HCT116 (cell line): ENCODE data around the gene BMF. TPM values are rescaled to one million over a fixed set of nuclear protein-coding genes. Genes with fewer than 3 reads are reported as not detected.

Experiments
- ATAC-seq: fragments of 200-7000 bp; cut with Tn5 transposase; 2 replicates; pipeline ENCODE4 v1.9.1; 2020; ENCODE audit warnings: mild to moderate bottlenecking, moderate library complexity
- BruUV-seq: library from RNA; stranded (reverse); fragments of 400-500 nt; replicated peaks from 2 replicates; lab custom pipeline; 2021; lab: Mats Ljungman, UMichigan
- CTCF ChIA-PET: fragments of 300-600 bp; sonication (Branson Sonifier 250); formaldehyde crosslinking; loops from one replicate; lab custom pipeline; 2021; ENCODE audit warnings: antibody characterized with exemption; lab: Charles Lee
- POLR2A ChIA-PET: fragments of 300-600, 350-600 bp; sonication (Branson Sonifier 250); formaldehyde crosslinking; loops from one replicate; lab custom pipeline; 2021; ENCODE audit warnings: antibody characterized with exemption; lab: Charles Lee
- RAD21 ChIA-PET, 2 experiments: fragments of 300-600 bp; sonication (Branson Sonifier 250); formaldehyde crosslinking; loops; one replicate each; lab custom pipeline; 2023; ENCODE audit warnings: low total read pairs in 2 of 2; ENCODE audit not compliant: uncharacterized antibody in 2 of 2, unreplicated experiment in 2 of 2, low non-redundant PET in 1 of 2; lab: Charles Lee
- DNase-seq: peaks from one replicate; pipeline ENCODE4 v3.0.0-alpha.2; 2010; ENCODE audit warnings: low read depth, low spot score
- H2AFZ ChIP-seq: fragments of 200-600 bp; shearing (Covaris generic), sonication (generic); 2 replicates; pipeline ENCODE4 v1.6.1; 2017; ENCODE audit warnings: low read depth, mixed run types, mixed read lengths, antibody characterized with exemption, low read length; ENCODE audit not compliant: poor library complexity, severe bottlenecking
- H3K27ac ChIP-seq: 2 replicates; pipeline ENCODE4 v1.5.1; 2012; ENCODE audit warnings: low read depth, low read length
- H3K27me3 ChIP-seq: fragments of 200-600 bp; sonication (generic); 2 replicates; pipeline ENCODE4 v1.6.1; 2016; ENCODE audit warnings: mixed run types, low read length, mixed read lengths; ENCODE audit not compliant: insufficient read depth
- H3K36me3 ChIP-seq, 2 experiments: fragments of 200-500 bp in 1 of 2; fragments of 200-600 bp in 1 of 2; sonication (Bioruptor generic) in 1 of 2; sonication (generic) in 1 of 2; 2 replicates each; pipeline versions ENCODE4 v1.5.1 to v1.6.1; 2014 to 2016; ENCODE audit warnings: low read length in 2 of 2, inconsistent platforms in 1 of 2, mixed read lengths in 1 of 2, mixed run types in 1 of 2; ENCODE audit not compliant: insufficient read depth in 2 of 2, control insufficient read depth in 1 of 2
- H3K4me1 ChIP-seq, 2 experiments: fragments of 200-600 bp in 1 of 2; sonication (generic) in 1 of 2; 2 replicates each; pipeline versions ENCODE4 v1.5.1 to v1.6.1; 2012 to 2017; ENCODE audit warnings: low read length in 2 of 2, inconsistent platforms in 1 of 2, mild to moderate bottlenecking in 1 of 2, mixed read lengths in 1 of 2, mixed run types in 1 of 2, moderate library complexity in 1 of 2; ENCODE audit not compliant: insufficient read depth in 2 of 2, control insufficient read depth in 1 of 2
- H3K4me2 ChIP-seq: fragments of 200-600 bp; sonication (generic); 2 replicates; pipeline ENCODE4 v1.6.1; 2017; ENCODE audit warnings: mixed run types, low read length, mixed read lengths
- H3K4me3 ChIP-seq, 2 experiments: fragments of 200-600 bp in 1 of 2; sonication (generic) in 1 of 2; replicated peaks in 1 of 2; 2 replicates each; pipeline ENCODE4 v1.5.1; 2011 to 2016; ENCODE audit warnings: low read length in 2 of 2, control low read depth in 1 of 2, low read depth in 1 of 2, mild to moderate bottlenecking in 1 of 2, mixed read lengths in 1 of 2, mixed run types in 1 of 2
- H3K79me2 ChIP-seq: fragments of 200-600 bp; sonication (generic); 2 replicates; pipeline ENCODE4 v1.6.1; 2017; ENCODE audit warnings: mild to moderate bottlenecking, mixed run types, low read length, moderate library complexity, mixed read lengths; ENCODE audit not compliant: insufficient read depth
- H3K9ac ChIP-seq: fragments of 200-600 bp; sonication (generic); 2 replicates; pipeline ENCODE4 v1.6.1; 2016; ENCODE audit warnings: low read length, mixed read lengths
- H3K9me2 ChIP-seq: fragments of 200-600 bp; sonication (generic), shearing (Covaris generic); 2 replicates; pipeline ENCODE4 v1.6.1; 2017; ENCODE audit warnings: mixed run types, mild to moderate bottlenecking, moderate library complexity; ENCODE audit not compliant: insufficient read depth
- H3K9me3 ChIP-seq, 2 experiments: fragments of 200-500 bp in 1 of 2; fragments of 200-600 bp in 1 of 2; sonication (Bioruptor generic) in 1 of 2; sonication (generic) in 1 of 2; 2 replicates each; pipeline ENCODE4 v1.6.1; 2014 to 2017; ENCODE audit warnings: low read length in 2 of 2, mixed read lengths in 2 of 2, inconsistent platforms in 1 of 2, low read depth in 1 of 2, mild to moderate bottlenecking in 1 of 2, mixed run types in 1 of 2, moderate library complexity in 1 of 2; ENCODE audit not compliant: control insufficient read depth in 1 of 2, insufficient read depth in 1 of 2
- H4K20me1 ChIP-seq: fragments of 200-600 bp; sonication (generic), shearing (Covaris generic); 2 replicates; pipeline ENCODE4 v1.6.1; 2017; ENCODE audit warnings: mixed run types, mild to moderate bottlenecking, moderate library complexity; ENCODE audit not compliant: insufficient read depth
- ATF3 ChIP-seq: IDR thresholded peaks from 2 replicates; pipeline ENCODE4 v1.6.1; 2012
- CTCF ChIP-seq, 3 experiments: fragments of 200-600 bp in 1 of 3; sonication (generic) in 1 of 3; IDR thresholded peaks in 2 of 3; conservative IDR thresholded peaks in 1 of 3; 2 replicates each; pipeline ENCODE4 v1.5.1; 2012 to 2017; ENCODE audit warnings: low read depth in 2 of 3, low read length in 2 of 3, antibody characterized with exemption in 1 of 3, borderline replicate concordance in 1 of 3, control low read depth in 1 of 3, mild to moderate bottlenecking in 1 of 3, mixed read lengths in 1 of 3, mixed run types in 1 of 3, moderate library complexity in 1 of 3; ENCODE audit not compliant: insufficient read depth in 1 of 3
- ELF1 ChIP-seq: IDR thresholded peaks from 2 replicates; pipeline ENCODE4 v1.6.1; 2012; ENCODE audit warnings: low read depth, borderline replicate concordance
- EZH2 ChIP-seq: fragments of 200-600 bp; sonication (generic); IDR thresholded peaks from 2 replicates; pipeline ENCODE4 v1.6.1; 2017; ENCODE audit warnings: antibody characterized with exemption, mixed run types
- EZH2phosphoT487 ChIP-seq: fragments of 200-600 bp; IDR thresholded peaks from 2 replicates; pipeline ENCODE4 v1.6.1; 2018; ENCODE audit warnings: antibody characterized with exemption, borderline replicate concordance
- POLR2AphosphoS5 ChIP-seq: IDR thresholded peaks from 2 replicates; pipeline ENCODE4 v1.6.1; 2011; ENCODE audit warnings: mild to moderate bottlenecking, low read depth, low read length, moderate library complexity
- SP1 ChIP-seq: IDR thresholded peaks from 2 replicates; pipeline ENCODE4 v1.6.1; 2012; ENCODE audit warnings: low read depth
- SRF ChIP-seq: IDR thresholded peaks from 2 replicates; pipeline ENCODE4 v1.6.1; 2012; ENCODE audit warnings: low read depth
- TCF7L2 ChIP-seq: IDR thresholded peaks from 2 replicates; pipeline ENCODE4 v1.7.0; 2011; ENCODE audit warnings: borderline replicate concordance, inconsistent platforms; ENCODE audit not compliant: insufficient read depth, insufficient read length; ENCODE audit errors: extremely low read depth
- YY1 ChIP-seq: IDR thresholded peaks from 2 replicates; pipeline ENCODE4 v1.6.1; 2011; ENCODE audit warnings: low read length, low read depth, moderate library complexity, mild to moderate bottlenecking; ENCODE audit not compliant: insufficient replicate concordance; ENCODE audit errors: extremely low read depth
- ZBTB33 ChIP-seq: IDR thresholded peaks from 2 replicates; pipeline ENCODE4 v1.6.1; 2011; ENCODE audit warnings: mild to moderate bottlenecking, low read length, moderate library complexity; ENCODE audit not compliant: insufficient replicate concordance; ENCODE audit errors: extremely low read depth
- ZFX ChIP-seq: fragments of 450-650 bp; IDR thresholded peaks from 2 replicates; pipeline ENCODE4 v1.6.1; 2017
- ZNF274 ChIP-seq: fragments of 200-500 bp; sonication (Bioruptor generic); IDR thresholded peaks from 2 replicates; pipeline ENCODE4 v1.6.1; 2014; ENCODE audit warnings: mild to moderate bottlenecking, low read depth, low read length, inconsistent platforms
- intact Hi-C: fragments of 100-400 bp; cut with micrococcal nuclease; formaldehyde crosslinking; loops from 2 replicates; pipeline ENCODE4 v1.10.0; 2022
- total RNA-seq: library from RNA; stranded (reverse); gene quantifications from one replicate; pipeline ENCODE4 v1.2.1, GENCODE V29; 2021; ENCODE audit not compliant: unreplicated experiment

BMF gene
- total RNA-seq, 1 experiment from 2014 or later: 1.0 TPM

- H3K36me3 ChIP-seq: no peaks in the 10 kb centered on the region
- H3K9me2 ChIP-seq: no peaks in the 10 kb centered on the region
- H3K27ac ChIP-seq: no peak overlapping the region
- no peak overlapping the region for H2AFZ ChIP-seq
- H3K9me3 ChIP-seq: no peaks in the 10 kb centered on the region
- no peak overlapping the region for H3K4me3 ChIP-seq
- H3K27me3 ChIP-seq: no peaks in the 10 kb centered on the region
- ChIA-PET POLR2A (no interaction called here), CTCF (interaction anchor here (1.4 kb wide), 1 partner anchor 17 kb away, joined by 3 read pairs; no protein-coding TSS in a partner anchor), RAD21 (no interaction called here)
- ATAC-seq (0 out of 2 replicates have a peak, but pooled peaks have one; percentile 20), DNase-seq (no peak)
- TF ChIP-seq TCF7L2 (no peak), EZH2phosphoT487 (no peak), ELF1 (no peak), CTCF (IDR thresholded peaks at IDR 0.05 in 2 of 3, conservative IDR thresholded peaks at IDR 0.05 in 1 of 3; ENCODE audit: borderline replicate concordance in 1 of 3, insufficient read depth in 1 of 3, low read depth in 2 of 3, low read length in 2 of 3) (no peak), POLR2AphosphoS5 (no peak), ZFX (no peak), ZNF274 (no peak), ATF3 (no peak), ZBTB33 (no peak), YY1 (no peak), SRF (no peak), EZH2 (no peak), SP1 (no peak)
- intact Hi-C loops: no loop called here
- H3K79me2 ChIP-seq: no peaks in the 10 kb centered on the region
- H3K4me1 ChIP-seq: peaks cover 5 to 16% of the 10 kb centered on the region in 2 experiments; a peak in 3 of 4 replicates
- BruUV-seq: no TSS peak
- no peaks in the 10 kb centered on the region for H4K20me1 ChIP-seq
- no peak overlapping the region for H3K9ac ChIP-seq
- H3K4me2 ChIP-seq: 0 out of 2 replicates have a peak overlapping the region, but pooled peaks have one; percentile 4
Observed at GRCh38 chr15:40063563-40064011, 45.1 kb downstream of the BMF start.
